Fibroblast of villous mesenchyme (primary cell): Measurements from ENCODE around the gene ZNF324B. TPM values are rescaled to one million over a fixed set of nuclear protein-coding genes. Genes with fewer than 3 reads are reported as not detected.
"Not testable (repeated sequence)": the region's sequence is repeated elsewhere in the genome, so short reads cannot be mapped to it uniquely, and the experiment has no call there.

ENCODE experiments used
- DNase-seq: peaks from one replicate; pipeline ENCODE4 v3.0.0-alpha.2; 2010; ENCODE audit warnings: low read depth
- H3K4me3 ChIP-seq: 2 replicates; pipeline ENCODE4 v1.5.1; 2011; ENCODE audit warnings: low read depth, mild to moderate bottlenecking, low read length
- total RNA-seq: library from RNA; depleted of rRNA; stranded (reverse); fragments of >200 nt; gene quantifications from 2 replicates; pipeline ENCODE4 v1.2.3, GENCODE V29; 2012
- TF ChIP-seq, protein P1 (sequence below): IDR thresholded peaks from 2 replicates; pipeline ENCODE4 v1.5.1; 2012; ENCODE audit warnings: low read depth, mild to moderate bottlenecking, low read length; ENCODE audit not compliant: insufficient read depth

Gene ZNF324B
- total RNA-seq, 1 donor: 10.4 TPM

- DNase-seq: no peak
- TF ChIP-seq, protein P1, sequence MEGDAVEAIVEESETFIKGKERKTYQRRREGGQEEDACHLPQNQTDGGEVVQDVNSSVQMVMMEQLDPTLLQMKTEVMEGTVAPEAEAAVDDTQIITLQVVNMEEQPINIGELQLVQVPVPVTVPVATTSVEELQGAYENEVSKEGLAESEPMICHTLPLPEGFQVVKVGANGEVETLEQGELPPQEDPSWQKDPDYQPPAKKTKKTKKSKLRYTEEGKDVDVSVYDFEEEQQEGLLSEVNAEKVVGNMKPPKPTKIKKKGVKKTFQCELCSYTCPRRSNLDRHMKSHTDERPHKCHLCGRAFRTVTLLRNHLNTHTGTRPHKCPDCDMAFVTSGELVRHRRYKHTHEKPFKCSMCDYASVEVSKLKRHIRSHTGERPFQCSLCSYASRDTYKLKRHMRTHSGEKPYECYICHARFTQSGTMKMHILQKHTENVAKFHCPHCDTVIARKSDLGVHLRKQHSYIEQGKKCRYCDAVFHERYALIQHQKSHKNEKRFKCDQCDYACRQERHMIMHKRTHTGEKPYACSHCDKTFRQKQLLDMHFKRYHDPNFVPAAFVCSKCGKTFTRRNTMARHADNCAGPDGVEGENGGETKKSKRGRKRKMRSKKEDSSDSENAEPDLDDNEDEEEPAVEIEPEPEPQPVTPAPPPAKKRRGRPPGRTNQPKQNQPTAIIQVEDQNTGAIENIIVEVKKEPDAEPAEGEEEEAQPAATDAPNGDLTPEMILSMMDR: no peak
Measured at GRCh38 chr19:58456111-58456510, 4.7 kb downstream of the ZNF324B start.

DNA sequence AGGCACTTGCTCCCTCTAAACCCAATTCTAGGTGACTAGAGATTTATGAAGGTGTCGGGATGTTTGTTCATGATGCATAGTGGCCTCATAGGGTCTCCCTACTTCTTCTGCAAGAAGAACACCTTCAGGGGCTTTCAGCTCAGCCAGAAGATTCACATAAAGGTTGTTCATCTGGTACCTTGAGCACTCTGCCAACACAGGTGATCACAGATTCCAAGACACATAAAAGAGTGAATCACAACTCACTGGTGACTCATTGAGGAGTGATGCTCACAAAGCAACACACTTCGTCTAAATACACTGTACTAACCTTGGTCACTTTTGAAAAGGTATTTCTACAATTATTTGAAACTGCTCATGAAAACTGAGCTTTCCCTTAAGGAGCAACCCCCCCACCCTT, 8.6 kb downstream of the ZNF324B start:
- no peak for DNase-seq
- TF ChIP-seq, protein P1: no peak
- no peak overlapping the region for H3K4me3 ChIP-seq

More at GRCh38 chr19:58456111-58456510, 4.7 kb downstream of the ZNF324B start:
- no peak overlapping the region for H3K4me3 ChIP-seq

GRCh38 chr19:58466089-58466759, 14.8 kb downstream of the ZNF324B start:
- peak overlapping the region; percentile 80 for H3K4me3 ChIP-seq
- TF ChIP-seq, protein P1: no peak
- no peak for DNase-seq

GRCh38 chr19:58466760-58467589, 15.6 kb downstream of the ZNF324B start, which contains the start of gene ZNF324:
Gene ZNF324, plus strand, starts transcription at chr19:58467080. Its CDS starts 2,106 bp downstream, at chr19:58469186.
- TF ChIP-seq, protein P1: no peak
- peak within 1 kb of the TSS; percentile 80 for H3K4me3 ChIP-seq
- peak; percentile 96 for DNase-seq

DNA sequence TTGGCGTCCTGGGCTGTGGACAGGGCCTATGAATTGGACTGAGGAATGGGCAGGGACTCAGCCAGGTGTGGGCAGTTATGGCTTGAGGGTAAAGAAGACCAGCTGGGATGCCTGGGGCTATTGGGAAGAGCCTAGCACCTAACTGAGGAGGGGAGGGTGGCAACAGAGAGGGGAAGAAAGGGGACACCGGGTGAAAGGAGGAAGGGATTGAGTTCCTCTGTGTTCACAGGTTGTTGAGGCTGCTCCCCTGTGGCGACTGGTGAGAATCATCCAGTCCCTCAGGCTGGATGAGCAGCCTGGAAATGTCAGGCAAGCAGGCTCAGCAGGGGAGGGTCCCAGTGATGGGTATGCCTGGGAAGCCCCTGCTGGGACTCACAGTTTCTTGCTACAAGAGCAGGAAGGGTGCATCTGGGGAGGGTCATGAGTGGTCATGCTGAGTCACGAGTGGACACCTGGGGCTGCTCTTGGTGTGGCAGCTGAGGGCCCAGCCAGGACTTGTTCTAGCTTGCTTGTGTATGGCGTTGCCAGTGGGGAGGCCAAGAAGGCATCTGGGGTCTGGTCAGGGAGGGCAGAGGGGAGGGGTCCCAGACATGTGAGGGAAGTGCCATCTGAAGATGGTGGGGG, 16.9 kb downstream of the ZNF324B start:
- TF ChIP-seq, protein P1: no peak
- H3K4me3 ChIP-seq: no peak overlapping the region
- DNase-seq: no peak

- TF ChIP-seq, protein P1: no peak
- H3K4me3 ChIP-seq: no peak overlapping the region
- no peak for DNase-seq
Measured at GRCh38 chr19:58469241-58470013, 18.0 kb downstream of the ZNF324B start.

DNA sequence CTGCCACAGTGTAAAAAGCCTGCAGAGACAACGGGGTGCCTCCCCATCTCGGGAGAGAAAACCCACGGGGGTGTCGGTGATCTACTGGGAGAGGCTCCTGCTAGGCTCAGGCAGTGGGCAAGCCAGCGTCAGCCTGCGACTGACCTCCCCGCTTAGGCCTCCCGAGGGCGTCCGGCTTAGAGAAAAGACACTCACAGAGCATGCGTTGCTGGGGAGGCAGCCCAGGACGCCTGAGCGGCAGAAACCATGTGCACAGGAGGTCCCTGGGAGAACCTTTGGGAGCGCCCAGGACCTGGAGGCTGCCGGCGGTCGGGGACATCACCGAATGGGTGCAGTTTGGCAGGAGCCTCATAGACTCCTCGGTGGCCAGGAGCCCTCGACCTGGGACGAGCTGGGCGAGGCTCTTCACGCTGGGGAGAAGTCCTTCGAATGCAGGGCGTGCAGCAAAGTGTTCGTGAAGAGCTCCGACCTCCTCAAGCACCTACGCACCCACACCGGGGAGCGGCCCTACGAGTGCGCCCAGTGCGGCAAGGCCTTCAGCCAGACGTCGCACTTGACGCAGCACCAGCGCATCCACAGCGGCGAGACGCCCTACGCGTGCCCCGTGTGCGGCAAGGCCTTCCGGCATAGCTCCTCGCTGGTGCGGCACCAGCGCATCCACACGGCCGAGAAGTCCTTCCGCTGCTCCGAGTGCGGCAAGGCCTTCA, 19.6 kb downstream of the ZNF324B start:
- not testable (repeated sequence) for DNase-seq

More for the DNA sequence above, 19.6 kb downstream of the ZNF324B start:
- not testable (repeated sequence) for H3K4me3 ChIP-seq
